ENCODE data around the gene DPEP1. TPM values are rescaled to one million over a fixed set of nuclear protein-coding genes. Genes with fewer than 3 reads are reported as not detected.
A peak's percentile ranks its signal among the peaks of the same experiment; 100 is the strongest.

The DPEP1 gene
- total RNA-seq, result 100 to 1,000 TPM; 109 to 168 (median 125) TPM
- polyA plus RNA-seq, result 100 to 1,000 TPM; 114 to 149 TPM

DNA sequence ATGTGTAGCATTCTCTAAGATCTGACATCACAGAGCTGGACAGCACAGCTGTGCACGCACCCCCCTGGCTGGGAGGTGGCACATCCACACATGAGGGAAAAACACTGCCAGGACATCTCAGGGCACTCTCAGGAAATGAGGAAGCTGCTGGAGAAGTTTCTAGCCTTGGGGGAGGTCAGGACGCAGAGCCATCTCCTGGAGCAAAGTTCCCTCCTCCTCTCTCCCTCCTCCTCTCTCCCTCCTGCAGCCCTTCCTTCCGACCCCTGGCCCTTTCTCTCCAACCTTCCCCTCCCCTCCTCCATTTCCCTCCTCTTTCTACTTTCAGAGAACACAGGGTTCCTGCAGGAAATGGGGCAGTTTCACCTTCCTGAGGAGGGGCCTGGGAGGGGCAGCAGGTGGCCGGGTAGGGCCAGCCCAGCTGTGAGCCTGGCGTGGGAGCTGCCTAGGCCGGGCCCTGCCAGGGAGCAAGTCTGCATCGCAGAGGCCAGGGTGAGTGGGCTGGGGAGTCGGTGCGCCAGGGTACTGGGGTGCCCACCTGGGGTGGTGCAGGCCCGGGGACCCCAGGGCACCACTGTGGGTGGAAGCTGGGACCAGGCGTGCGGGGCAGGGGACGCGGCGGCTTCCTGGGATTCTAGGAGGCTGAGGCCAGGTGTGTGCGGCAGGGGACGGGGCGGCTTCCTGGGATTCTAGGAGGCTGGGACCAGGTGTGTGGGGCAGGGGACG lies at the start of gene DPEP1:
Gene DPEP1 (plus strand): TSS at position 412 of the 723 bp plus-strand sequence. CDS start 16,769 bp downstream, outside the sequence.
- Histone ChIP-seq H3K27me3 (no peaks in the 10 kb centered on the region), H3K9me3 (no peaks in the 10 kb centered on the region), H3K27ac (peak within 1 kb of the TSS; percentile 64 to 80 (median 66)), H3K4me3 (peak within 1 kb of the TSS; percentile 15 to 52 (median 36)), H3K36me3 (no peaks in the 10 kb centered on the region), H3K4me1 (peaks cover 0 to 6% (median 3%) of the 10 kb centered on the region in 3 donors)
- peak; percentile 66 to 92 (median 84) for DNase-seq
- intact Hi-C loops (cut with DNase I), result no loop called here
- no peak for TF ChIP-seq CTCF (IDR thresholded peaks at IDR 0.05)
- ATAC-seq, result peak; percentile 89 to 95 (median 92)
- 30 to 32% methylated on average over 19 of the region's 19 CpGs for WGBS, 2 donors
- FAIRE-seq, result no peak

DNA sequence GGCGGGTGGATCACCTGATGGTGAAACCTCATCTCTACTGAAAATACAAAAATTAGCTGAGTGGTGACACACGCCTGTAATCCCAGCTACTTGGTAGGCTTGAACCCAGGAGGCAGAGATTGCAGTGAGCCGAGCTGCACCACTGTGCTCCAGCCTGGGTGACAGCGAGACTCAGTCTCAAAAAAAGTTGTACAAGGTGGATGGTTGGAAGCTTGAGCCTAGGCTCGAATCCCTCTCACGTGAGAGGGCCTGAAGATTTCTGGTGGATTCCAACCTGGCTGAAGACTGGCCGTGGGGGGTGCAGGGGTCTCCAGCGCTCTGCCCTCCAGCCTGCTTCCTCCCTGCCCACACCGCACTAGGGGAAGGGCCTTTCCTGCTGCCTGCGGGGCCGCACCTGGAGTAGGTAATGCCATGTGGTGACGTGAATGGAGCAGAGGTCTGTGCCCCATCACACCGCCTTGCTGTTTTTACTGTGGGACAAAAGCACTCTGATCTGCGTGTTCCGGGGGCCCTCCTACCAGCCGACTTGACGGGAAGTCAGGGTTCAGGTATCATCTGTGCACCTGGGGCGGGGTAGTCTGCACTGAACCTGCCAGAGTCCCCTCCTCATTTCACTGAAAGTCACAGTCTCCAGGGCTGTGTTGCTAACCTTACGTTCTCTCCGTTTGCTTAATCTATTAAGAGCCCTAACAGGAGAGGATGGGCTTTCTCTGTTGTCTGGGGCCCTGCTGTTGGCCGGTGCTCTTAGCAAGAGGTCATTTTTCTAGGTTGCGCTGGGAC lies 48.8 kb upstream of the DPEP1 start:
- Histone ChIP-seq H3K27me3 (no peaks in the 10 kb centered on the region), H3K9me3 (no peaks in the 10 kb centered on the region), H3K4me1 (peaks cover 16 to 37% (median 23%) of the 10 kb centered on the region in 3 donors), H3K27ac (no peak overlapping the region), H3K36me3 (peaks cover 0 to 32% (median 29%) of the 10 kb centered on the region in 3 donors), H3K4me3 (no peak overlapping the region)
- no peak for FAIRE-seq
- DNase-seq, result peak in 1 of 6 donors; percentile 68
- intact Hi-C loops (cut with DNase I), result no loop called here
- WGBS, 2 donors, result 72 to 77% methylated on average over 22 of the region's 22 CpGs
- no peak for ATAC-seq
- no peak for TF ChIP-seq CTCF (IDR thresholded peaks at IDR 0.05)

- WGBS, 2 donors, result 37 to 55% methylated on average over 3 of the region's 3 CpGs
- no peaks in the 10 kb centered on the region for H3K27me3 ChIP-seq
- TF ChIP-seq CTCF (IDR thresholded peaks at IDR 0.05), result no peak
- intact Hi-C loops (cut with DNase I), result no loop called here
- H3K27ac ChIP-seq, result no peak overlapping the region
- ATAC-seq (peak in 1 of 4 donors; percentile 2), DNase-seq (no peak), FAIRE-seq (no peak)
- H3K9me3 ChIP-seq, result no peaks in the 10 kb centered on the region
- peaks cover 12 to 35% (median 23%) of the 10 kb centered on the region in 3 donors for H3K4me1 ChIP-seq
- peaks cover 0 to 32% (median 29%) of the 10 kb centered on the region in 3 donors for H3K36me3 ChIP-seq
- no peak overlapping the region for H3K4me3 ChIP-seq
Observed at GRCh38 chr16:89565256-89565505, 48.3 kb upstream of the DPEP1 start.

DNA sequence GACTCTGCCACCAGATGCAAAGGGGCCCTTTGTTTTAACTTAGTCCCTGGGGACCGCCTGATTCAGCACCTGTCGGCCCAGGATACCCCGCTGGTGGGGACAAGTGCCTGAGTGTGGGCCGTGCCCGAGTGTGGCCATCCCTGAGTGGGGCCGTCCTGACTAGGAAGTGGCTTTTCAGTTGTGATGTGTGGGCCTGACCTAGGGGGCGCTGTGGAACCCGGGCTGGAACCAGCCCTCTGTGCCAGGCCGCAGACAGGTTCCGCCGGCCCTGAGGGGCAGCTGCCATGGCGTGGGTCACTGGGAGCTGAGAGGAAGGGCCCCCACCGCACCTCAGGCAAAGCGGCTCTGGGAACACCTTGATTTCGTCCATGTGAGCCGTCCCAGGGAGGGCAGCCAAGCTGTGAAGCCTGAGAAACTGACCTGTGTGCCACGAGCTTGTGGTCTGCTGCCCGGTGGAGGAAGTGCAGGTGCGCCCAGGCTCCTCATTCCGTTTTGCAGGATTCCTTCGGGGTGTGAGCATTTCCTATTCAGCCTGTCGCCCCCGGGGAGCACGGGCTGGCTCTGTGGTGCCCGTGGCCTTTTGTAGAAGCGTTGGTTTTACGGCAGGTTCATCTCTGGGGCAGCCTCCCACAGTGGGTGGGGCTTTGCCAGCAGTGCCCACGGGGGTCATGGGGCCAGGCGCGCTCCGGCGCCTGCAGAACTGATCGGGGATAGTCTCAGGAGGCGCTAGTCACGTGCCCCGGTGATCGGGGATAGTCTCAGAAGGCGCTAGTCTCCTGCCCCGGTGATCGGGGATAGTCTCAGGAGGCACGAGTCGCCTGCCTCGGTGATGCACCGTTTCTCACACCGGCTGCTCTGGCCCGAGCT lies 47.7 kb upstream of the DPEP1 start:
- FAIRE-seq, result no peak
- ATAC-seq, result peak; percentile 36 to 70 (median 47)

More for the DNA sequence above, 47.7 kb upstream of the DPEP1 start:
- Histone ChIP-seq H3K27ac (peak overlapping the region in 2 of 4 donors; percentile 11 to 13), H3K4me1 (peaks cover 12 to 35% (median 23%) of the 10 kb centered on the region in 3 donors), H3K9me3 (no peaks in the 10 kb centered on the region), H3K4me3 (no peak overlapping the region), H3K36me3 (peaks cover 0 to 32% (median 29%) of the 10 kb centered on the region in 3 donors), H3K27me3 (no peaks in the 10 kb centered on the region)
- intact Hi-C loops (cut with DNase I), result no loop called here
- peak in 5 of 6 donors; percentile 60 to 82 (median 75) for DNase-seq
- 17 to 23% methylated on average over 45 to 46 of the region's 46 CpGs for WGBS, 2 donors
- peak in 3 of 4 donors; percentile 22 to 49 (median 40) for TF ChIP-seq CTCF (IDR thresholded peaks at IDR 0.05)

All from pancreas (tissue), 10 donors.